Measurements from ENCODE around the gene TBX3.
A peak's percentile ranks its signal among the peaks of the same experiment; 100 is the strongest.
"Not testable (repeated sequence)": the region's sequence is repeated elsewhere in the genome, so short reads cannot be mapped to it uniquely, and the experiment has no call there.

TBX3 gene

DNA sequence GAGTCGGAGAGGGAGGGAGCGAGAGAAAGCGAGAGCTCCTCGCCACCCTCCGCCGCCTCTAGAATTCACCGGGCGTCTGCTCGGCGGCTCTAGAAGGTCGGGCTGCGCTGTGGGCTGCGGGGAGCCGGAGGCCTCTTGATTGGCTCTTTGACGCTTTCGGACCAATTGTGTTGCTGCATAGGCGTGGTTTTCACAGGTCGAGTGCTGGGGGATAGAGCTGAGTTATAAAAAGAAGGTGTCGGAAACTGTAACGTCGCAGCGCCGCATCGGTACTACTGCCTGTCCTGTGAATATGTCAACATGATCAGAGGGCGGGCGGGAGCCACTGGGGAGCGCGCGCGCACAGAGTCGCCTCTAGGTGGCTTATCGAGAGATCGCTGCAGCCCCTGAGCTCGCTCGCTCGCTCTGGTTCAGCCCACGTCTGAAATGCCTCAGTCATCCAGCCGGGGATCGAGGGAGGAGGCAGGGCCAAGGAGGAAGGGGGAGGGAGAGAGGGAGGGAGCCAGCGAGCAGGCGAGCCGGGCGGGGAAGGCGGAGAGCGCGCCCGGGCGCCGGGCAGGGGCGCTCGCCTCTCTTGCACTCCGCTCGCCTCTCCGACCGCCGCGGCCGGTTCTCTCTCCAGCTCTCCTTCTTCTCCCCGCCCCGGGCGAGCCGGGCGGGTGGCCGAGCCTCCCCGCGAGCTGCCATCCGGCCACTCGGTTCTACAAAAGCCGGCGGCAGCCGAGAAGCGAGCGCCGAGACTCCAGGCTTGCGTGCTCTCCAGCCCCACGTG lies at the start of gene TBX3:
Gene TBX3, minus strand, starts transcription at position 78 of the 772 bp plus-strand sequence. CDS start 975 bp downstream, outside the sequence.
- DNase-seq, result peak; percentile 22

- DNase-seq, result no peak
Observed at GRCh38 chr12:114732426-114733030, 48.6 kb upstream of the TBX3 start.

DNA sequence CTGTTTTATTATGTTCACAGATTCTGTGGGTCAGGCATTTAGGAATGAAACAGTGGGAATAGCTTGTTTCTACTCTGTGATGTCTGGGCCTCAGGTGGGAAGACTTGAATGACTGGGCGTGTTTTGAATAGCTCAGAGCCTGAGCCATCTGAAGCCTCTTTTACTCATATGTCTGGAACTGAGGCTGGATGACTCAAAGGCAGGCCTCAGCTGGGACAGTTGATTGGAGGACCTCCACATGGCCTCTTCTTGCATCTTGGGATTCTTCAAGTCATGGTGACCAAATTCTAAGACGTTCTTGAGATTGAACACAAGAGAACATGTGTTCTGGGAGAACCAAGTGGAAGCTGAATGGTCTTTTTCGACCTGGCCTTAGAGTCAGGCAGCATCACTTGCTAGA lies 45.8 kb upstream of the TBX3 start:
- no peak for DNase-seq

DNA sequence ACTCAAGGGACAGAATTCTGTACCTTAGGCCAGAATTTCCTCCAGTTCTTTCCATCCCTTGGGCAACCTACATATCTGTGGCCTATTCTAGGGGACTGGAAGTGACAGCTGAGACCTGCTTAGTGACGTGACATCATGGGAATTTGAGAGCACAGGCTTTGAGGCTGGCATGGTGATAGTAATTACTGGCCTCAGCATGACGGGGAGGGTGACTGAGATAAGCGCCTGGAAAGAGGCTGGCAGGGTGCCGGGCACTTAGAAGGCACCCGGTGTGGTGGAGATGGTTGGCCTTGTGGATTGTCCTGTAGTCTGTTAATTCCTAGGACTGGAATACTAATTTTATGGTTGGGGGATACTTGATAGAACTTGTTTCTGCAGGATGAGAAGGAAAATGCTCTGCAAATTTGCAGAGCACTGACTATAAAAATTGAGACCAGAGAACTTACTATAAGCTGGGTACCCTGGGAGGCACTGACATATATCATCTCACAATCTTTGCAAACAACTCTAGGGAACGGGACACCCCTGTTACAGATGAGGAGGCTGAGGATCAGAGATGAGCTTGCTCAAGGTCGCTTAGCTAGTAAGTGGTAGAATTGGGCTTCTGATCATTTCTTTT lies 42.2 kb upstream of the TBX3 start:
- DNase-seq, result no peak

GRCh38 chr12:114722176-114722575 lies 38.2 kb upstream of the TBX3 start:
- DNase-seq, result not testable (repeated sequence)

DNA sequence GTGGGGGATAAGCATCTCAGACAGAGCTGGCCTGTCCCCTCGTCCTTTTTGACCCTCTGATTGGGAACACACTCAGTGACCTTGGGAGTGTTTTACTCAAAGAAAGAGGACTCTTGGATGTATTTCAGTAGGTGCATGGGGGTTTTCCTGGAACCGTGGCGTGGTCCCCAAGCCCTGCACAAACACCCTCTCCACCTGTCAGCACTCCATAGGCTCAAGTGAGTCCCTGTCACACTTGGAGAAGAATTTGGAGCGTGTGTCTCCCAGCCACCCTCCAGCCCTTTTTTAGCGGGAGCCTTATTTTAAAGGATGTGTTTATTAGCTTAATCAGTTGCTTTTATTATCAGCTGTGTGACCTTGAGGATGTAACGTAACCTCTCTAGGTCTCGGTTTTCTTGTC lies 37.3 kb upstream of the TBX3 start:
- DNase-seq, result no peak

DNA sequence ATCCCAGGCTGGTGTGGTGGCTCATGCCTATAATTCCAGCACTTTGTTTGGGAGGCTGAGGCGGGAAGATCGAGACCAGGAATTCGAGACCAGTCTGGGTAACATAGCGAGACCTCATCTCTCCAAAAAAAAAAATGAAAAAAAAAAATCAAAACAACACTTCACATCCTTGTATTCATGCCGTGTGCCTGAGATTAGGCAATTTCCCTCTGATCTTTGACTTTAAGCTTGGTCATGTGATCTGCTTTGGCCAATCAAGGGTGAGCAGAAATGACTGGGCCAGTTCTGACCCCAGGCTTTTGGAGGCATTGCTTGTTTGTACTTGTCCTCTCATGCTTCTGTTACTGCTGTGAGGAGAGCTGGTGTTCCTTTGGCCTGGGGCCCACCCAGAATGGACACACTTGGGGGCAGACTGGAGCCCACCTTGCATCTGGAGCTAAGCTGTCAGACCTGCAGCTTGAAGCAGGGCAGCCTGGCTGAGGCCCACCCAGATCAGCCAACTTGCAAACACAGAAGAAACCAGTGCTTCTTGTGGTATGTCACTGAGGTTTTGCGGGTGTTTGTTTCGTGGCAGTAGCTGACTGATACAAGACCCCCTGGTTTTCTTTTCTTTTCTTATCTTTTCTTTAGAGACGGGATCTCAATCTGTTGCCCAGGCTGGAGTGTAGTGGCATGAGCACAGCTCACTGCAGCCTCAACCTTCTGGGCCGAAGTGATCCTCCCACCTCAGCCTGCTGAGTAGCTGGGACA lies 29.7 kb upstream of the TBX3 start:
- DNase-seq, result no peak

DNA sequence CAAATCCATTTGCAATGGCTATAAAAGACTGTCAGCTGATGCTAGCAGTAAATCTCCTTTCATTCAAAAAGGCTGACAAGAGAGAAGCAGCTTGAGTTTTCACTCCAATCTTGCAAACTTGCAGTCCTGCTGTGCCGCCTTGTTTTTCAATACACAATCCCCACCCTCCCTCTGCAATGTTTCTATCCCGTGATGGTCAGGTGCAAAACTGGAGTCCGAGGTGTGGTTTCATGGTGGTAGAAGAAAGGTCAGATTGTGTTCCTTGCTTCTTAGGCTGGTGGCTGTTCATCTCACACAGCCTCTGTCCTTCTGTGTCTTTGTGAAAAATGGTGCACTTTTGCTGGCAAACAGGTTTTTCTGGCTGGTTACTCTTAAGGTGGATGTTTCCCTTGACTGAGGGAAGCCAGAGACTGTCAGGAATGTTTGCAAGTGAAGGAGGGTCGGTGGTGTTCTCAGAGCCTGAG lies 27.7 kb upstream of the TBX3 start:
- DNase-seq, result no peak

GRCh38 chr12:114710151-114710550 lies 26.2 kb upstream of the TBX3 start:
- DNase-seq, result no peak

DNA sequence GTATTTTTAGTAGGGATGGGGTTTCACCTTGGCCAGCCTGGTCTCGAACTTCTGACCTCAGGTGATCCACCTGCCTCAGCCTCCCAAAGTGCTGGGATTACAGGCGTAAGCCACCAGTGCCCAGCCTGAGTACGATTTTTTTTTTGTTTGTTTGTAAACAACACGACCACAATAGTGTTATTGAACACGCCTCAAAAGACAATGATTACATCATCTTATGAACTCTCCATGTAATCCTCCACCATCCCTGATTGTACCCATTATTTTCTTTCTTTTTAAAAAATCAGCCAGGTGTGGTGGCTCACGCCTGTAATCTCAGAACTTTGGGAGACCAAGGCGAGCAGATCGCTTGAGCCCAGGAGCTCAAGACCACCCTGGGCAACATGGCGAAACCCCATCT lies 25.1 kb upstream of the TBX3 start:
- DNase-seq, result no peak

GRCh38 chr12:114708598-114708997 lies 24.6 kb upstream of the TBX3 start:
- not testable (repeated sequence) for DNase-seq

- DNase-seq, result no peak
Observed at GRCh38 chr12:114704096-114704495, 20.1 kb upstream of the TBX3 start.

- DNase-seq, result no peak
Observed at GRCh38 chr12:114703060-114703493, 19.1 kb upstream of the TBX3 start.

DNA sequence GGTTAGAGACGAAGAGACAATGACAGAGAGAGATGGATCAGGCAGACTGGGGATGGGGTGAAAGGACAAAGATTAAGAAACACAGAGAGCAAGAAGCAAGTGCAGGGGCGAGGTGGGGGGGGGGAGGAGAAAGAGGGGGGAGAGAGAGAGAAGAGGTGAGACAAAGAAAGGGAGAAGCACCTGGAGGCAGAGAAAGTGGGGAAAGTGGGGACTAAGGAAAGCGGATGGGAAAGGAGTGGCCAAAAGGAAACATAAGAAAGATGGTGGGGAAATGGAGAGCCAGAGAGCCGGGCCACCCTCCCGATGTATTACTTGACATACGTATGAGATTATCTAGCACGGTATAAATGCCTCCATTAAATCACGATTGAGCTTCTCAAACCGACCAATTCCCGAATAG lies 18.5 kb upstream of the TBX3 start:
- DNase-seq, result no peak

- DNase-seq, result no peak
Observed at GRCh38 chr12:114701553-114701952, 17.6 kb upstream of the TBX3 start.

- no peak for DNase-seq
Observed at GRCh38 chr12:114701104-114701414, 17.1 kb upstream of the TBX3 start.

DNA sequence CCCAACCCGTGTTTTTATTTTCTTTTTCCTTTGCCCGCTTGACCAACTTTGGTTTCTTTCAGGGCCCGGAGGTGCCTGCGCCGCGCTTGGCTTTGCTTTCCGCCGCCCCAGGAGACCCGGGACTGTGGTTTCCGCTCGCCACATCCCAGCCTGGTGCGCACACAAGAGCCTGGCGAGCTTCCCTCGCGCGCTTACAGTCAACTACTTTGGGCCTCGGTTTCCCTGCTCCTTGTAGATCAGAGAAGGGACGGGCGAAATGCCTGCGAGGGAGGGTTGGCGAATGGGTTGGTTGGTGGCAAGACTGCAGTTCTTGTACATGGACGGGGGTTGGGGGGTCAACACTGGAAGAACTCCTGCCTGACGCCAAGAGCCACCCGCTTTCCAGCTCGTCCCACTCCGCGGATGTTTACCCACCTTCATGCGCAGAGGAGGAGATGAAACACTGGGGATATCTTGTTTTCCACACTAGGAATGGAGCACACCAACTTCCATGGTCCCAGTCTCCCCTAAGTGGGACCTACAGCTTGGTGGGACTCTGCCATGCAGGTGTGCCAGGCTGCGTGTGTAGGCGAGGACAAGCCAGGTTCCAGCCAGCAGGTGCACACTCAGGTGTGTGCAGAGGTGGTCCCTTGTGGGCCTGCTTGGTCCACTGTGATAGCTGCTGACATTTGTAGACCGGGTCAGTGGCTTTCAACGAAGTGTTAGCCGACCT lies 16.6 kb upstream of the TBX3 start:
- DNase-seq, result no peak

DNA sequence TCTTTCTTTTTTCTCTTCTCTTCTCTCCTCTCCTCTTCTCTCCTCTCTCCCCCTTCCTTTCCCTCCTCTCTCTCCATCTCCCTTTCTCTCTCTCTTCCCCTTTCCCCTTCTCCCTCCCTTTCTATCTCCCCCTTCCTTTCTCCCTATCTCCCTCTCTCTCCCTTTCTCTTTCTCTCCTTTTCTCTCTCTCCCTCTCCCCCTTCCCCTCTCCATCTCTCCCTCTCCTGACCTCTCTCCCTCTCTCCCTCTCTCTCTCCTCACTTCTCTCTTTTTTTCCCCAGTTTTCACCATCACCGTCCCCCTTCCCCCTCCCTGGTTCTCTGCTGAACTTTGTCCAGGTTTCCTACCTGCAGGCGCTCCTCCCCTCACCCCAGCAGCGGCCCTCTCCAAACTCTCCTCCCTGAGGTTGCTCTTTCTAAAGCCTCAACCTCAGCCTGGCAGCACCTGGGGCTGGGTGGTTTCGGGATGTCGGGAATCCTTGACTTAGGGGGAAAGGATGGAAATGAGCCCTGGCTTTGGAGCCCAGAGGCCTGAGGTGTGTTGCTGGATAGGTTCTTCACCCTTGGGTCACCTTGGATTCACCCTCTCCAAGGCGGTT lies 14.7 kb upstream of the TBX3 start:
- DNase-seq, result no peak

DNA sequence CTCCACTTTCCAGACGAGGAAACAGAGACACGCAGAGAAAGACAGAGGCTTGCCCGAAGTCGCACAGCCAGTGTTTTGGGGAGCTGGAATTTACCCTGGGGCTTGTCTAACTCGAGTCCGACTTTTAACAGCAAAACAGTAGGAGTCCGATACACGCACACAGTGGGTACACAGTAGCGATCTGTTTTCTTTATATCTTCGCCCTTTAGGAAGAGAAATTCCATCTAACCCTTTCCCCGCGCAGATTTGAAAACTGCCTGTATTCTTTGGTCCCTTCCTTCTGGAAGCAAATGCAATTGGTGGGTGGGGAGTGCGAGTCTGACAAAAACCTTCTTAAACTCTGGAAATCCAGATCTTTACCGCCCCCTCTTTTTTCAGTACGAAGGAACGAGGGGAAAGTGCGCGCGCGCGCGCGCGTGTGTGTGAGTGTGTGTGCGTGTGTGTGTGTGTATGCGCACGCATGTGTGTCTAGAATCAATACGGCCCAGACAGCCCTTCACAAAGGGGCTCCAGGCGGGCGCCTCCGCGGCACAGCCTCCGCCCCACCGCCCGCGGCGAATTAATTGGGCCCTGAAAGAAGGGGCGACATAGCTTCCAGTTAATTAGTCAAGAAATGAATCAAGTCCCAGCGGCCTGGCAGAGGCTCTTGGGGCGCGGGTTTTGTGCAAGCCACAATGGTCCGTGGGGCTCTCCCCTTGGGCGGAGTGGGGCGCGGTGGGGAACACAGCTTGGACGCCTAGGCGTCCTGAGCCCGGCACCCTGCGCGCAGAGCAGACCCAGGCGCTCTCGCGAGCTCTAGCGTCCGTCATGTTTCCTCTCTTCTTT lies 14.0 kb upstream of the TBX3 start:
- DNase-seq, result no peak

GRCh38 chr12:114697243-114697716 lies 13.3 kb upstream of the TBX3 start:
- DNase-seq, result no peak

All from activated CD8-positive, alpha-beta memory T cell treated with anti-CD3 and anti-CD28 coated beads, Interleukin-2, amount 50 U/mL, for 4 hours (primary cell).